Breast epithelium (tissue), 4 donors: ENCODE measurements around the gene ADARB2. TPM values are rescaled to one million over a fixed set of nuclear protein-coding genes. Genes with fewer than 3 reads are reported as not detected.
"Not testable (repeated sequence)": the region's sequence is repeated elsewhere in the genome, so short reads cannot be mapped to it uniquely, and the experiment has no call there.

Source experiments
- DNase-seq, 2 donors: peaks; one replicate each; pipeline ENCODE4 v3.0.0-alpha.2; 2019; ENCODE audit warnings: low spot score in 2 of 2
- H3K27ac ChIP-seq, 2 donors: fragments of 200-600 bp; sonication (generic) in 1 of 2; one replicate each; pipeline ENCODE4 v1.5.1; 2016 to 2019; ENCODE audit warnings: mild to moderate bottlenecking in 1 of 2
- H3K27me3 ChIP-seq, 2 donors: fragments of 200-600 bp; sonication (generic) in 1 of 2; one replicate each; pipeline versions ENCODE4 v1.5.1 to v1.6.0; 2017 to 2019; ENCODE audit warnings: control low read depth in 1 of 2, mild to moderate bottlenecking in 1 of 2
- H3K36me3 ChIP-seq: fragments of 200-600 bp; one replicate; pipeline ENCODE4 v1.5.1; 2019
- H3K4me1 ChIP-seq, 2 donors: fragments of 200-600 bp; sonication (generic); one replicate each; pipeline ENCODE4 v1.5.1; 2016 to 2019; ENCODE audit warnings: control low read depth in 1 of 2
- H3K4me3 ChIP-seq, 3 donors: fragments of 200-600 bp; sonication (generic); 1 replicate in 2 of 3; 2 replicates in 1 of 3; pipeline ENCODE4 v1.5.1; 2016 to 2019; ENCODE audit warnings: mild to moderate bottlenecking in 3 of 3, moderate library complexity in 2 of 3
- H3K9me3 ChIP-seq, 2 donors: fragments of 200-600 bp; sonication (generic) in 1 of 2; one replicate each; pipeline ENCODE4 v1.5.1; 2016 to 2019; ENCODE audit warnings: control low read depth in 1 of 2
- POLR2A ChIP-seq: fragments of 450-650 bp; IDR thresholded peaks from one replicate; pipeline ENCODE4 v1.6.1; 2016; ENCODE audit warnings: antibody characterized with exemption, mild to moderate bottlenecking, moderate library complexity
- POLR2AphosphoS5 ChIP-seq, 3 donors: sonication (generic); formaldehyde crosslinking; IDR thresholded peaks; one replicate each; pipeline ENCODE4 v1.6.1; 2017; ENCODE audit warnings: antibody characterized with exemption in 3 of 3
- intact Hi-C: fragments of 100-400 bp; cut with DNase I; formaldehyde crosslinking; loops from one replicate; pipeline ENCODE4 v1.15.1; 2023; ENCODE audit warnings: low total_unique reads
- total RNA-seq, 3 donors: library from RNA; depleted of rRNA; stranded (reverse); fragments of >200 nt; gene quantifications; one replicate each; pipeline ENCODE4 v1.1.0, GENCODE V29; 2016
- TF ChIP-seq, protein P1 (sequence below), 3 donors: fragments of 450-650 bp; IDR thresholded peaks; one replicate each; pipeline ENCODE4 v1.5.1; 2016 to 2017; ENCODE audit warnings: antibody characterized with exemption in 3 of 3, mild to moderate bottlenecking in 3 of 3, moderate library complexity in 3 of 3

ADARB2 gene
- total RNA-seq, 3 donors from 2014 or later: 0.32 to 3.9 (median 2.0) TPM

DNA sequence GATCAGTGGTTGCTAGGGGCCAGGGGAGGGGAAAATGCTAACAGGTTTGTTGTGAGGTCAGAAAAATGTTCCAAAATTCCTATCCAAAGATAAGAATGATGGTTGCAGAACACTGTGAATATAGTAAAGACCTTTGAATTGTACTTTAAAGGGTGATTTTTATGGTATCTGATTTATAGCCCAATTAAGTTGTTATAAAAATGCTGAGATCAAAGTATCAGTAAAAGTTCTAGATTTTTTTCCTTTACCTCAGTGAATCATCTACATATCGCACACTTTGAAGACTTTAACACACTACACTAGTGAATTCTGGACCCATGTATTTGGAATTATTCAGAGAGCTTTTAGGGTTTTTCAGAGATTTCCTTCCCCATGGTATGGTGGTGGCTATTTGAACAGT lies 405.8 kb downstream of the ADARB2 start:
- DNase-seq: no peak
- intact Hi-C loops: no loop called here
- TF ChIP-seq POLR2AphosphoS5 (IDR thresholded peaks at IDR 0.05): no peak
- TF ChIP-seq POLR2A: no peak
- TF ChIP-seq, protein P1, sequence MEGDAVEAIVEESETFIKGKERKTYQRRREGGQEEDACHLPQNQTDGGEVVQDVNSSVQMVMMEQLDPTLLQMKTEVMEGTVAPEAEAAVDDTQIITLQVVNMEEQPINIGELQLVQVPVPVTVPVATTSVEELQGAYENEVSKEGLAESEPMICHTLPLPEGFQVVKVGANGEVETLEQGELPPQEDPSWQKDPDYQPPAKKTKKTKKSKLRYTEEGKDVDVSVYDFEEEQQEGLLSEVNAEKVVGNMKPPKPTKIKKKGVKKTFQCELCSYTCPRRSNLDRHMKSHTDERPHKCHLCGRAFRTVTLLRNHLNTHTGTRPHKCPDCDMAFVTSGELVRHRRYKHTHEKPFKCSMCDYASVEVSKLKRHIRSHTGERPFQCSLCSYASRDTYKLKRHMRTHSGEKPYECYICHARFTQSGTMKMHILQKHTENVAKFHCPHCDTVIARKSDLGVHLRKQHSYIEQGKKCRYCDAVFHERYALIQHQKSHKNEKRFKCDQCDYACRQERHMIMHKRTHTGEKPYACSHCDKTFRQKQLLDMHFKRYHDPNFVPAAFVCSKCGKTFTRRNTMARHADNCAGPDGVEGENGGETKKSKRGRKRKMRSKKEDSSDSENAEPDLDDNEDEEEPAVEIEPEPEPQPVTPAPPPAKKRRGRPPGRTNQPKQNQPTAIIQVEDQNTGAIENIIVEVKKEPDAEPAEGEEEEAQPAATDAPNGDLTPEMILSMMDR (IDR thresholded peaks at IDR 0.05): no peak
- Histone ChIP-seq H3K27ac (no peak overlapping the region), H3K36me3 (no peaks in the 10 kb centered on the region), H3K4me1 (no peaks in the 10 kb centered on the region), H3K4me3 (no peak overlapping the region), H3K9me3 (no peaks in the 10 kb centered on the region), H3K27me3 (peaks cover 0 to 5% of the 10 kb centered on the region in 2 donors)

DNA sequence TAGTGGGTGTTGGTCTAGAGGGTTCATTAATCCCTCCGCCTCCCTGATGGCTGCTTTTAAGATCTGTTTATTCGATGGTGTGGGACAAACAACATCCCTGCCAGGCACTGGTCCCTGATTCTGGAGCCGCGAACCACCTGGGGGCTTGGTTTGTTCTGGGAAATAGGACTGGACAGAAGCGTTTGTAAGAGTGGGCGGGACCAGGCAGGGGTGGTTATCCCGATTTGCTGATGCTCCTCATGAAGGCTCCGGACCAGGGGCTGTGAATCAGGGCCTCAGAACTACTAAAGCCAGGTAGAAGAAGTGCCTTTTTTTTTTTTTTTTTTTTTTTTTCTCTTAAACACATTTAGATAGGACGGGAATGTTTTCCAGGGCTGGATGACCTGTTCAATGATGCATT lies 407.7 kb downstream of the ADARB2 start:
- intact Hi-C loops: no loop called here
- no peak overlapping the region for H3K27ac ChIP-seq
- no peak for TF ChIP-seq POLR2A
- no peak for TF ChIP-seq POLR2AphosphoS5 (IDR thresholded peaks at IDR 0.05)
- TF ChIP-seq, protein P1 (IDR thresholded peaks at IDR 0.05): no peak

DNA sequence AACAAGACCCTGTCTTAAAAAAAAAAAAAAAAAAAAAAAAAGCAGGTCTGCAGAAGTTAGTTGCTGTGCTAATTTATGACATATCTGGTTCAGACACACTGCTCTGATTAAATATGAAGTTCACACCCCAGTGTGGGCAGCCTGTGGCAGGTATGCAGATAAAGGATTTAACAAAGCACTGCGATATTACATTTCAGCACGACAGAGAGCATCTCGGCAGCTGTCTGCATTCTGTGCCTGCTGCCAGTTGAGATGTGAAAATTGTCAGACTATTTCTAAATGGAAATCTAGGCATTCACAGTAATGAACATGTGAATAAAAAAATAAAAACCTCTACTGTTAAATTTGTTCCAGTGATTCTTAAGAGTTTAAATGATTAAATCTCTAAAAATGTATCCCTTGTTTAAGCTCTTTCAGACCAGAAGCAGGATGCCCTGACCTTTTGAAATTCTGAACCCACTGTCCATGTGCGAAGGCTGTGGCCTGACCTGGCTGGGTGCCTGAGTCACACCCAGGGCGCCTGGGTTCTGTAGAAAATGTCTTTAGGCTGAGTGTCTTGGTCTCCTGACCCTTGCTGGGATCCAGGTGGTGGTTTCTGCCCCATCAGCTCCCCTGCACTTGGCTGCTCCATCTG lies 408.2 kb downstream of the ADARB2 start:
- H3K4me3 ChIP-seq: no peak overlapping the region
- H3K36me3 ChIP-seq: no peaks in the 10 kb centered on the region
- no peaks in the 10 kb centered on the region for H3K4me1 ChIP-seq
- H3K27ac ChIP-seq: no peak overlapping the region
- H3K9me3 ChIP-seq: no peaks in the 10 kb centered on the region
- DNase-seq: no peak
- H3K27me3 ChIP-seq: peaks cover 0 to 13% of the 10 kb centered on the region in 2 donors
- TF ChIP-seq, protein P1 (IDR thresholded peaks at IDR 0.05): no peak
- no peak for TF ChIP-seq POLR2A
- TF ChIP-seq POLR2AphosphoS5 (IDR thresholded peaks at IDR 0.05): no peak
- intact Hi-C loops: no loop called here

More for the DNA sequence above, 407.7 kb downstream of the ADARB2 start:
- H3K4me3 ChIP-seq: no peak overlapping the region
- peaks cover 0 to 8% of the 10 kb centered on the region in 2 donors for H3K27me3 ChIP-seq
- DNase-seq: no peak
- no peaks in the 10 kb centered on the region for H3K36me3 ChIP-seq
- H3K9me3 ChIP-seq: no peaks in the 10 kb centered on the region
- H3K4me1 ChIP-seq: no peaks in the 10 kb centered on the region

DNA sequence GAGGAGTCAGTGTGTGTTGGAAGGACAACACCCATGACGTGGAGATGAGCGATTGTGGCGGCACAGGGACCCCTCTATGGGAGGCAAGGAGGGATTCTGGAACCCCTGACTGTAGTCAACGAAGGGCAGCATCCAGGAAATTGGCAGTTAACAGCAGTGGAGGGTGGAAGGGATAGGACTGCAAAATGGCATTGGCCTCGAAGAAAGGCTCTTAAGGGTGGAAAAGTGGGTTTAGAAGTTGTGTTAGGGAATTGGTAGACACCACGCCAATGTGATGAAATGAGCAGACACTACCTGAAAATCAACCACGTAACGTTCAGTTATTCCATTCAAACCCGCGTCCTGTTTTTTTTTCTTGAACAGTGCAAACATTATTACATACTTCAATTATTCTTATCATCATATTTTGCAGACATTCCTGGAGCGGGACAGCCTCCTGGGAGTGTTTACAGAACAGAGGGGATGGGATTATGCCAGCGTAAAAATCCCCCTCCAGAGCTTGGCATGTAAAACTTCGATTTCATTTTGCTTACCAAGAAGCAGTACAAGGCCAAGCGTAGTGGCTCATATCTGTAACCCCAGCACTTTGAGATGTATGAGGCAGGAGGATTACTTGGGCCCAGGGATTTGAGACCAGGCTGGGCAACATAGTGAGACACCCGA lies 409.0 kb downstream of the ADARB2 start:
- Histone ChIP-seq H3K27ac (no peak overlapping the region), H3K9me3 (no peaks in the 10 kb centered on the region), H3K4me1 (no peaks in the 10 kb centered on the region), H3K4me3 (no peak overlapping the region), H3K27me3 (peaks cover 0 to 13% of the 10 kb centered on the region in 2 donors), H3K36me3 (no peaks in the 10 kb centered on the region)
- intact Hi-C loops: no loop called here
- TF ChIP-seq, protein P1 (IDR thresholded peaks at IDR 0.05): no peak
- TF ChIP-seq POLR2A: no peak
- no peak for TF ChIP-seq POLR2AphosphoS5 (IDR thresholded peaks at IDR 0.05)
- DNase-seq: no peak

DNA sequence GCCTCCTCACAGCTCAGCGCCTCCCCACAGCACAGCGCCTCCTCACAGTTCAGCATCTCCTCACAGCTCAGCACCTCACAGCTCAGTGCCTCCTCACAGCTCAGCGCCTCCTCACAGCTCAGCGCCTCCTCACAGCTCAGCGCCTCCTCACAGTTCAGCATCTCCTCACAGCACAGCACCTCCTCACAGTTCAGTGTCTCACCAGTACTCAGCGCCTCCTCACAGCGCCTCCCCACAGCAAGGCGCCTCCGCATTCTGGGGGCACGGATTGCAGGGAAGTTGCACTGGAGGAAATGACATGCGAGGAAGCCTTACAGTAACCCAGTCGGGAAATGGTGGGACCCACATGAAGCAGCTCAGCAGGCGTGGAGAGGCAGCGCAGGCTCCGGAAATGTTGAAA lies 409.6 kb downstream of the ADARB2 start:
- intact Hi-C loops: no loop called here
- H3K4me1 ChIP-seq: no peaks in the 10 kb centered on the region
- H3K36me3 ChIP-seq: no peaks in the 10 kb centered on the region
- TF ChIP-seq POLR2AphosphoS5 (IDR thresholded peaks at IDR 0.05) (no peak), POLR2A (no peak)
- TF ChIP-seq, protein P1 (IDR thresholded peaks at IDR 0.05): no peak
- no peak overlapping the region for H3K27ac ChIP-seq
- H3K27me3 ChIP-seq: peaks cover 0 to 13% of the 10 kb centered on the region in 2 donors
- DNase-seq: no peak
- H3K9me3 ChIP-seq: no peaks in the 10 kb centered on the region
- H3K4me3 ChIP-seq: no peak overlapping the region

DNA sequence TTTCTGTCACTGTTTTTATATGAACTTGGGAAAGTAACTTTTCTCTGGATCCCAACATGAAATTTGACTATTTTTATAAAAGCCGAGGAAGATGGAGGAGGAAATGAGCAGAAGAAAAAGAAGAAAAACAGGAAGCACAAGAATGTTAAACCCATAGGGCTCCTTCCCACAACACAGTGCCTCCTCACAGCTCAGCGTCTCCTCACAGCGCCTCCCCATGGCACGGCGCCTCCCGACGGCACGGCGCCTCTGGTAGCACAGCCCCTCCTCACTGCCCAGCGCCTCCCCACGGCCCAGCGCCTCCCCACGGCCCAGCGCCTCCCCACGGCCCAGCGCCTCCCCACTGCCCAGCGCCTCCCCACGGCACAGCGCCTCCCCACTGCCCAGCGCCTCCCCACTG lies 410.8 kb downstream of the ADARB2 start:
- not testable (repeated sequence) for DNase-seq

More for the DNA sequence above, 410.8 kb downstream of the ADARB2 start:
- H3K27ac ChIP-seq, intact Hi-C loops, H3K4me1 ChIP-seq, H3K9me3 ChIP-seq, H3K4me3 ChIP-seq, H3K36me3 ChIP-seq: not testable (repeated sequence)
- peaks cover 0 to 13% of the 10 kb centered on the region in 2 donors for H3K27me3 ChIP-seq
